HepG2 (cell line): ENCODE data around the gene ZNRF3. TPM values are rescaled to one million over a fixed set of nuclear protein-coding genes. Genes with fewer than 3 reads are reported as not detected.
A peak's percentile ranks its signal among the peaks of the same experiment; 100 is the strongest.

Experiments used
- ARID2 ChIP-seq: sonication (generic); formaldehyde crosslinking; IDR thresholded peaks from 2 replicates; pipeline ENCODE4 v1.8.1; 2022; ENCODE audit warnings: mild to moderate bottlenecking, missing genetic modification reagents, borderline replicate concordance
- CCDC6 ChIP-seq: sonication (generic); formaldehyde crosslinking; IDR thresholded peaks from 2 replicates; pipeline ENCODE4 v1.8.1; 2022; ENCODE audit warnings: mild to moderate bottlenecking, missing genetic modification reagents, moderate library complexity
- DNMT3B ChIP-seq: conservative IDR thresholded peaks from 2 replicates; pipeline ENCODE4 v1.6.1; 2016; ENCODE audit warnings: missing biosample characterization, control low read depth
- EEA1 ChIP-seq: sonication (generic); formaldehyde crosslinking; IDR thresholded peaks from 2 replicates; pipeline ENCODE4 v1.5.1; 2020; ENCODE audit warnings: mild to moderate bottlenecking, missing genetic modification reagents, borderline replicate concordance
- HNRNPL ChIP-seq: fragments of 200-400 bp; formaldehyde crosslinking; IDR thresholded peaks from 2 replicates; pipeline ENCODE4 v1.6.1; 2017; ENCODE audit warnings: mild to moderate bottlenecking, low read depth, low read length
- KAT8 ChIP-seq: IDR thresholded peaks from 2 replicates; pipeline ENCODE4 v1.6.1; 2016; ENCODE audit warnings: missing genetic modification reagents, missing compliant biosample characterization
- KDM2A ChIP-seq: sonication (generic); formaldehyde crosslinking; IDR thresholded peaks from 2 replicates; pipeline ENCODE4 v1.4.0; 2020; ENCODE audit warnings: low read depth, missing genetic modification reagents, borderline replicate concordance
- MATR3 ChIP-seq: sonication (generic); formaldehyde crosslinking; IDR thresholded peaks from 2 replicates; pipeline ENCODE4 v1.4.0; 2020; ENCODE audit warnings: missing genetic modification reagents
- MAX ChIP-seq: IDR thresholded peaks from 2 replicates; pipeline ENCODE4 v1.6.1; 2012; ENCODE audit warnings: inconsistent platforms
- MYPOP ChIP-seq: sonication (generic); formaldehyde crosslinking; IDR thresholded peaks from 2 replicates; pipeline ENCODE4 v1.8.1; 2023; ENCODE audit warnings: mild to moderate bottlenecking, moderate library complexity, missing genetic modification reagents
- PLSCR1 ChIP-seq: sonication (generic); formaldehyde crosslinking; IDR thresholded peaks from 2 replicates; pipeline ENCODE4 v1.5.0; 2020; ENCODE audit warnings: missing genetic modification reagents, mild to moderate bottlenecking, borderline replicate concordance
- RFX1 ChIP-seq: fragments of 450-650 bp; IDR thresholded peaks from 2 replicates; pipeline ENCODE4 v1.6.1; 2017
- RFX5 ChIP-seq: IDR thresholded peaks from 2 replicates; pipeline ENCODE4 v1.6.1; 2011; ENCODE audit warnings: low read depth, low read length, improper control_type of control experiment
- SCMH1 ChIP-seq: sonication (generic); formaldehyde crosslinking; IDR thresholded peaks from 2 replicates; pipeline ENCODE4 v1.9.0; 2021; ENCODE audit warnings: missing genetic modification reagents, mild to moderate bottlenecking, borderline replicate concordance
- SMAD3 ChIP-seq: sonication (generic); formaldehyde crosslinking; IDR thresholded peaks from 2 replicates; pipeline ENCODE4 v1.4.0; 2020; ENCODE audit warnings: missing genetic modification reagents
- SRSF1 ChIP-seq: fragments of 200-400 bp; formaldehyde crosslinking; optimal IDR thresholded peaks from 2 replicates; pipeline ENCODE3; 2017; ENCODE audit warnings: mild to moderate bottlenecking, low read depth, low read length, moderate library complexity
- SUZ12 ChIP-seq: fragments of 150-350 bp; IDR thresholded peaks from 2 replicates; pipeline ENCODE4 v1.6.1; 2014; ENCODE audit warnings: low read depth, low read length
- ZNF274 ChIP-seq: sonication (generic); formaldehyde crosslinking; IDR thresholded peaks from 2 replicates; pipeline ENCODE4 v1.5.1; 2020; ENCODE audit warnings: mild to moderate bottlenecking, missing genetic modification reagents
- ZNF446 ChIP-seq: sonication (generic); formaldehyde crosslinking; IDR thresholded peaks from 2 replicates; pipeline ENCODE4 v1.5.0; 2020; ENCODE audit warnings: mild to moderate bottlenecking, missing genetic modification reagents
- ZNF501 ChIP-seq: sonication (generic); formaldehyde crosslinking; IDR thresholded peaks from 2 replicates; pipeline ENCODE4 v1.5.1; 2020; ENCODE audit warnings: mild to moderate bottlenecking, moderate library complexity, missing genetic modification reagents
- ZNF503 ChIP-seq: sonication (generic); formaldehyde crosslinking; IDR thresholded peaks from 2 replicates; pipeline ENCODE4 v1.4.0; 2020; ENCODE audit warnings: missing genetic modification reagents
- ZNF512B ChIP-seq: sonication (generic); formaldehyde crosslinking; IDR thresholded peaks from 2 replicates; pipeline ENCODE4 v1.5.1; 2020; ENCODE audit warnings: missing genetic modification reagents, mild to moderate bottlenecking, borderline replicate concordance
- ZNF746 ChIP-seq: sonication (generic); formaldehyde crosslinking; IDR thresholded peaks from 2 replicates; pipeline ENCODE4 v1.8.0; 2022; ENCODE audit warnings: mild to moderate bottlenecking, missing genetic modification reagents
- ZSCAN25 ChIP-seq: sonication (generic); formaldehyde crosslinking; IDR thresholded peaks from 2 replicates; pipeline ENCODE4 v1.8.0; 2022; ENCODE audit warnings: mild to moderate bottlenecking, missing genetic modification reagents
- polyA plus RNA-seq, 8 experiments: library from polyadenylated mRNA; depleted of rRNA in 3 of 8; stranded (reverse) in 7 of 8; unstranded in 1 of 8; fragments of >200 nt; fragmentation: Illumina TruSeq in 4 of 8; extraction: Trizol in 4 of 8; gene quantifications; 2 replicates each; pipeline versions ENCODE4 v1.2.1 to v1.2.3, GENCODE V29; 2011 to 2016; ENCODE audit warnings: low read depth in 4 of 8, missing spikeins in 1 of 8, mixed read lengths in 1 of 8; ENCODE audit not compliant: insufficient read depth in 1 of 8
- total RNA-seq, 5 experiments: library from RNA; depleted of rRNA; stranded (reverse); fragments of >200 nt; fragmentation: Illumina TruSeq; extraction: Trizol; gene quantifications; 2 replicates each; pipeline ENCODE4 v1.2.3, GENCODE V29; 2016; ENCODE audit warnings: low read depth in 1 of 5

ZNRF3 gene
- total and polyA plus RNA-seq, 2 of the 13 experiments (the other 11 are each of a cell fraction or from before 2014, with no cell fraction given), result 20.3 to 36.7 TPM

GRCh38 chr22:29073618-29074275 is 190.4 kb downstream of the ZNRF3 start (continued):
- TF ChIP-seq ZNF746 (no peak), ZNF274 (CRISPR knock-in tag) (no peak), ZNF503 (CRISPR knock-in tag) (no peak), MAX (0 out of 2 replicates have a peak, but pooled peaks have one; percentile 29), EEA1 (no peak), ZNF446 (CRISPR knock-in tag) (no peak), ZNF512B (CRISPR knock-in tag) (no peak), KAT8 (no peak), MYPOP (CRISPR knock-in tag) (0 out of 2 replicates have a peak, but pooled peaks have one; percentile 45), ZSCAN25 (CRISPR knock-in tag) (peak; percentile 98), CCDC6 (CRISPR knock-in tag) (peak; percentile 62; the same call in 1 of the 2 replicates), RFX1 (no peak), PLSCR1 (CRISPR knock-in tag) (no peak), SRSF1 (peak; percentile 62), ARID2 (CRISPR knock-in tag) (no peak), ZNF501 (CRISPR knock-in tag) (peak; percentile 55), DNMT3B (CRISPR knock-in tag) (no peak), SMAD3 (CRISPR knock-in tag) (no peak), SCMH1 (CRISPR knock-in tag) (no peak), HNRNPL (0 out of 2 replicates have a peak, but pooled peaks have one; percentile 49), KDM2A (peak; percentile 30; the same call in 1 of the 2 replicates), MATR3 (CRISPR knock-in tag) (no peak), SUZ12 (no peak), RFX5 (no peak)
